HEK293T (cell line): Measurements from ENCODE around the gene CCDC102A.

ENCODE experiments used
- CTCF ChIA-PET: fragments of 350-600 bp; formaldehyde crosslinking; extraction: SDS; loops from one replicate; lab custom pipeline; 2021; ENCODE audit warnings: antibody characterized with exemption, inconsistent platforms; lab: Yijun Ruan, JAX
- POLR2A ChIA-PET: fragments of 350-600 bp; formaldehyde crosslinking; extraction: SDS; loops from one replicate; lab custom pipeline; 2020; ENCODE audit warnings: antibody characterized with exemption, inconsistent platforms; lab: Yijun Ruan, JAX
- DNase-seq: peaks from one replicate; pipeline ENCODE4 v3.0.0; 2012; ENCODE audit warnings: mixed read lengths; ENCODE audit errors: extremely low spot score
- ARNT ChIP-seq: fragments of 450-650 bp; IDR thresholded peaks from 2 replicates; pipeline ENCODE4 v1.6.1; 2017; ENCODE audit warnings: mild to moderate bottlenecking
- BHLHE40 ChIP-seq: fragments of 450-650 bp; IDR thresholded peaks from 2 replicates; pipeline ENCODE4 v1.6.1; 2016; ENCODE audit warnings: mild to moderate bottlenecking, moderate library complexity, borderline replicate concordance
- CTBP1 ChIP-seq: fragments of 450-650 bp; IDR thresholded peaks from 2 replicates; pipeline ENCODE4 v1.6.1; 2016; ENCODE audit warnings: borderline replicate concordance
- ELF4 ChIP-seq: fragments of 450-650 bp; IDR thresholded peaks from 2 replicates; pipeline ENCODE4 v1.6.1; 2017; ENCODE audit warnings: antibody characterized with exemption
- FOXA1 ChIP-seq: fragments of 450-650 bp; IDR thresholded peaks from 2 replicates; pipeline ENCODE4 v1.6.1; 2016; ENCODE audit warnings: mild to moderate bottlenecking
- FOXK2 ChIP-seq: fragments of 450-650 bp; IDR thresholded peaks from 2 replicates; pipeline ENCODE4 v1.6.1; 2016; ENCODE audit warnings: mild to moderate bottlenecking
- FOXM1 ChIP-seq: fragments of 450-650 bp; IDR thresholded peaks from 2 replicates; pipeline ENCODE4 v1.6.1; 2017; ENCODE audit warnings: mild to moderate bottlenecking, borderline replicate concordance
- HDGF ChIP-seq: fragments of 450-650 bp; IDR thresholded peaks from 2 replicates; pipeline ENCODE4 v1.6.1; 2017; ENCODE audit warnings: antibody characterized with exemption, borderline replicate concordance
- L3MBTL2 ChIP-seq: fragments of 450-650 bp; conservative IDR thresholded peaks from 2 replicates; pipeline ENCODE4 v1.6.1; 2016; ENCODE audit warnings: mild to moderate bottlenecking
- LEF1 ChIP-seq: fragments of 450-650 bp; IDR thresholded peaks from 2 replicates; pipeline ENCODE4 v1.6.1; 2017; ENCODE audit warnings: mild to moderate bottlenecking, borderline replicate concordance
- NFRKB ChIP-seq: fragments of 450-650 bp; IDR thresholded peaks from 2 replicates; pipeline ENCODE4 v1.6.1; 2016; ENCODE audit warnings: mild to moderate bottlenecking, moderate library complexity
- SP1 ChIP-seq: fragments of 450-650 bp; IDR thresholded peaks from 2 replicates; pipeline ENCODE4 v1.6.1; 2017
- SUZ12 ChIP-seq: fragments of 450-650 bp; IDR thresholded peaks from 2 replicates; pipeline ENCODE4 v1.6.1; 2016; ENCODE audit warnings: mild to moderate bottlenecking
- TARDBP ChIP-seq: fragments of 450-650 bp; IDR thresholded peaks from 2 replicates; pipeline ENCODE4 v1.6.1; 2016
- ZNF384 ChIP-seq: fragments of 450-650 bp; IDR thresholded peaks from 2 replicates; pipeline ENCODE4 v1.6.1; 2016
- TF ChIP-seq, protein P1 (sequence below): fragments of 450-650 bp; IDR thresholded peaks from 2 replicates; pipeline ENCODE4 v1.6.1; 2016

CCDC102A gene

DNA sequence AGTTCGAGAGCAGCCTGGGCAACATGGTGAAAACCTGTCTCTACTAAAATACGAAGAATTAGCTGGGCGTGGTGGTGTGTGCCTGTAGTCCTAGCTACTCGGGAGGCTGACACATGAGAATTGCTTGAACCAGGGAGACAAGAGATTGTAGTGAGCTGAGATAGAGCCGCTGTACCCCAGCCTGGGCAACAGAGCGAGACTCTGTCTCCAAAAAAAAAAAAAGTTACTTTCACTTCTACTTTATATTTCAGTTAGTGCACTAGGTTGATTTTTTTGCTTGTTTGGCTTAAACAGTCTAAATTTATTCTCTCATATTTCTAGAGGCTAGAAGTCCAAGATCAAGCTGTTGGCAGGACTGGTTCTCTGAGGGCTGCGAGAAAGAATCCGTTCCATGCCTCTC, 13.4 kb downstream of the CCDC102A start:
- POLR2A ChIA-PET: interaction anchor here (0.8 kb wide), 1 partner anchor 76 kb away, joined by 3 read pairs; the partner anchor contains the start of genes CIAPIN1 and COQ9
- DNase-seq: no peak
- TF ChIP-seq SP1 (no peak), L3MBTL2 (no peak), HDGF (no peak), LEF1 (no peak)
- TF ChIP-seq, protein P1, sequence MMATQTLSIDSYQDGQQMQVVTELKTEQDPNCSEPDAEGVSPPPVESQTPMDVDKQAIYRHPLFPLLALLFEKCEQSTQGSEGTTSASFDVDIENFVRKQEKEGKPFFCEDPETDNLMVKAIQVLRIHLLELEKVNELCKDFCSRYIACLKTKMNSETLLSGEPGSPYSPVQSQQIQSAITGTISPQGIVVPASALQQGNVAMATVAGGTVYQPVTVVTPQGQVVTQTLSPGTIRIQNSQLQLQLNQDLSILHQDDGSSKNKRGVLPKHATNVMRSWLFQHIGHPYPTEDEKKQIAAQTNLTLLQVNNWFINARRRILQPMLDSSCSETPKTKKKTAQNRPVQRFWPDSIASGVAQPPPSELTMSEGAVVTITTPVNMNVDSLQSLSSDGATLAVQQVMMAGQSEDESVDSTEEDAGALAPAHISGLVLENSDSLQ: no peak

DNA sequence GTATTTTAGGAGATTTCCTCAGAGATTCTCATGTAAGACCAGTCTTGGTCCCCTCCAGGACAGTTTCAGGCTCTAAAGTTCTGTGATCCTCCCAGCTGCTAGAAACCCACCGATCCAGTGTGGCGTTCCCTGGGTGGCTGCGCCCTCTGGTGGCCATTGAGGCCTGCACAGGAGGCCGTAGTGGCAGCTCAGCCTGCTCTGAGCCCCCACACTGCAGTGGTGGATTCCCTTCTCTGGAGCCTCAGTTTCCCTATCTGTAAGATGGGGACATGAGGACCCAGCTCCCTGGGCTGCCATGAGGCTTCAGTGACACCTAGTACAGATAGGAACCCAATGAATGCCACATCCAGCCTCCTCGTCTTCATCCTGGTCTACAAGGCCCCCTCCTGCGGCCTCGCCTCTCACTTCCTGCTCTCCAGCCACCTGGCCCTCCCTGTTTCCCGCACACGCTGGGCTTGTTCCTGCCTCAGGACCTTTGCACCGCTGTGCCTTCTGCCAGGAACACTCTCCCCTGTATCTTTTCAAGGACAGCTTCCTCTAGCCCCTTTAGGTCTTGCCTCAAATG, 16.5 kb downstream of the CCDC102A start:
- TF ChIP-seq NFRKB: no peak
- POLR2A ChIA-PET: interaction anchor here (1.6 kb wide), 1 partner anchor 73 kb away, joined by 4 read pairs; the partner anchor contains the start of genes CIAPIN1 and COQ9
- DNase-seq: peak; percentile 86
- CTCF ChIA-PET: interaction anchor here (0.7 to 2.1 kb wide), 10 partner anchors 17 to 103 kb away, joined by 3 to 8 read pairs (median 4); partner anchors contain the start of genes CCDC102A and POLR2C

More for the DNA sequence above, 13.4 kb downstream of the CCDC102A start:
- CTCF ChIA-PET: interaction anchor here (1.0 to 1.4 kb wide), 2 partner anchors 60 to 104 kb away, joined by 4 read pairs; partner anchors contain the start of gene POLR2C

DNA sequence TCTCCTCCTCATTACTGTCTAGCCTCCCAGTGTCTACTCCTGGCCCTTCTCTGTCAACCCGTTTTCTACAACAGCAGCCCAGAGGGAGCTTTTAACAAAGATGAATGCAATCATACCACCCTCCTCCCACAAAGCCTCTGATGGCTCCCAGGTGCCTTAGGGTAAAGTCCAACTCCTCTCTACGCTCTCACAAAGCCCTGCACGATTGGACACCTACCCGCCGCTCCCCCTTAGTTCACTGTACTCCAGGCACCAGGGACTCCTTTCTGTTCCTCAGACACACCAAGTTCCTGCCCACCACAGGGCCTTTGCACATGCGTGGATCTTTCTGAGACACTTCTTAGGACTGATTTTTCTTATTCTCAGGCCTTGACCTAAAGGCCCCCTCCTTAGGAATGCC, 17.4 kb downstream of the CCDC102A start:
- DNase-seq: no peak
- TF ChIP-seq SP1: no peak
- no peak for TF ChIP-seq TARDBP
- TF ChIP-seq ARNT: no peak
- no peak for TF ChIP-seq ZNF384
- no peak for TF ChIP-seq ELF4
- TF ChIP-seq FOXA1: no peak
- TF ChIP-seq BHLHE40: no peak
- no peak for TF ChIP-seq FOXK2
- no peak for TF ChIP-seq L3MBTL2
- TF ChIP-seq, protein P1: no peak
- CTCF ChIA-PET: interaction anchor here (2.1 kb wide), 1 partner anchor 43 kb away, joined by 8 read pairs; no protein-coding TSS in a partner anchor
- POLR2A ChIA-PET: interaction anchor here (1.6 to 2.1 kb wide), 2 partner anchors 57 to 72 kb away, joined by 4 to 7 read pairs; partner anchors contain the start of genes CIAPIN1, COQ9 and POLR2C

DNA sequence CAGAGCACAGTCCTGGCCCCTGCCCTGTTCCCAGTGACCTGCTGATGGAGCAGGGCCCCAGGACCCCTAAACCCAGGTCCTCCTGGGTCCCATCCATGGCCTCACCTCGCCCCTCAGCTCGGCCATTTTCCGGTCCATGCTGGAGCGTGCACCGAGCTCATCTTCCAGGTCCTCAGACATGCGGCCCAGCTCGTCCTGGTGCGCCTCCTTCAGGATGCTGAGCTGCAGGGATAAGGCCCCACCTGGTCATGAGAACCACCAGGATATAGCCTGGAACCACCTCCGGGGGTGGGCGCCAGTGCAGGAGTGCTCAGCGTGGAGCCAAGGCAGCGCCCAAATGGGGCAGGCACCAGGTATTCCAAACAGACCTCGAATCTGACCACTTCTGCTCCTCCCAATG, 17.9 kb downstream of the CCDC102A start:
- CTCF ChIA-PET: interaction anchor here (2.1 kb wide), 1 partner anchor 42 kb away, joined by 8 read pairs; no protein-coding TSS in a partner anchor

DNA sequence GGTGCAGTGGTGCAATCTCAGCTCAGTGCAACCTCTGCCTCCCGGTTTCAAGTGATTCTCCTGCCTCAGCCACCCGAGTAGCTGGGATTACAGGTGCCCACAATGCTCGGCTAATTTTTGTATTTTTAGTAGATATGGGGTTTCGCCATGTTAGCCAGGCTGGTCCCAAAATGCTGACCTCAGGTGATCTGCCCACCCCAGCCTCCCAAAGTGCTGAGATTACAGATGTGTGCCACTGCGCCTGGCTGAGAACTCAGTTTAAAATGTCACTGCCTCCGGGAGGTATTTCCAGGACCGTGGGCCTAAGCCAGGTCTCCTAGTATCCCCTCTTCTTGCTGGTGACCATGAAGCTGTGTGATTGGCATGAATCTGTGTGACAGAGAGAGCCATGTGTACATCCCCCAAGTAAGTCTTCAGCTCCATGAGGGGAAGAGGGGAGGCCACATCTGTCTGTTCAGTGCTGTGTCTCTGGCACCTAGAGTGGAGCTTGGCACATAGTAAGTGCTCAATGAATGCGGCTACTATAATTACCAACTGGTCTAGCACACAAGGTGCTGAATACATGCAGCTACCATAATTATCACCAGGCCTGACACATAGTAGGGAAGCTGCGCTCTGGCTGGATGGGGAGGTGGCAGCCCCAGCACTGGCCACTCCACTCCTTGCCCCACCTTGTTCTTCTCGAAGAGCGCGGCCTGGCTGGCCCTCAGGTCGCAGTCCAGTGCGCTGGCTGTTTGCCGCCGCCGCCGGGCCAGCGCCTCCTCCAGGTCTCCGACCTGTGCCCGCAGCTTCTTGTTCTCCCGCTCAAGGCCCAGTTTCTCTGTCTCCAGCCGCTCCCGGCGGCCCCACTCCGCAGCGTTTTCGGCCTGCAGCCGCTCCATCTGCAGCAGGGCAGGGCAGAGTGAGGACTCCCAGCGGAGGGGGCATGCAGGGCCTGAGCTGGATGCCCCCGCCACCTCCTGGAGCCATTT, 18.7 kb downstream of the CCDC102A start:
- POLR2A ChIA-PET: interaction anchor here (2.1 to 2.4 kb wide), 2 partner anchors 55 to 71 kb away, joined by 7 read pairs; partner anchors contain the start of genes CIAPIN1, COQ9 and POLR2C
- CTCF ChIA-PET: interaction anchor here (2.0 kb wide), 1 partner anchor 100 kb away, joined by 4 read pairs; no protein-coding TSS in a partner anchor
- no peak for DNase-seq
- TF ChIP-seq BHLHE40: no peak
- TF ChIP-seq SP1: no peak
- TF ChIP-seq ARNT: no peak
- no peak for TF ChIP-seq ELF4
- TF ChIP-seq SUZ12: no peak
- TF ChIP-seq ZNF384: no peak

More for the DNA sequence above, 17.9 kb downstream of the CCDC102A start:
- no peak for DNase-seq
- POLR2A ChIA-PET: interaction anchor here (1.6 to 2.4 kb wide), 3 partner anchors 56 to 72 kb away, joined by 4 to 7 read pairs (median 7); partner anchors contain the start of genes CIAPIN1, COQ9 and POLR2C
- TF ChIP-seq ELF4 (no peak), FOXK2 (no peak), FOXM1 (no peak), ZNF384 (no peak), CTBP1 (no peak), TARDBP (no peak)

DNA sequence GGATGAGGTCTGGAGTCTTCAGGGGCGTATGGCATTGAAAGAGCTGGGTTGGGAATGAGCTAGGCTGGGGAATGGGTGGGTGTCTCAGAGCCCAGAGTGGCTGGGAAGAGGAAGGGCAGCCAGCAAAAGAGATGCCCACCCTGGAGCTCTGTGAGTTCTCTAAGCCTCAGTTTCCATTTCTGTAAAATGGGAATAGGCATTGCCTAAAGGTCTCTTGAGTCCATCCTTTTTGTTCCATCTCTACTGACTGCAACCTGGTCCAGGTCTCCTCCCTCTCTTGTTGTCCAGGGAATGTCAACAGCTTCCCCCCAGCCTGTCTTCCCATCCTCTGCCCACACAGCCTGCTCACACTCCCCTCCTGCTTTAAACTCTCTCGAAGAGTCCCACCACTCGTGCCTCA, 19.6 kb downstream of the CCDC102A start:
- CTCF ChIA-PET: interaction anchor here (2.0 kb wide), 1 partner anchor 99 kb away, joined by 4 read pairs; no protein-coding TSS in a partner anchor

More for the DNA sequence above, 19.6 kb downstream of the CCDC102A start:
- no peak for TF ChIP-seq L3MBTL2
- no peak for TF ChIP-seq ELF4
- no peak for TF ChIP-seq HDGF
- TF ChIP-seq, protein P1: no peak
- no peak for TF ChIP-seq FOXA1
- no peak for TF ChIP-seq CTBP1
- TF ChIP-seq SUZ12: no peak
- no peak for TF ChIP-seq NFRKB
- TF ChIP-seq LEF1: no peak
- no peak for TF ChIP-seq BHLHE40
- DNase-seq: no peak
- POLR2A ChIA-PET: interaction anchor here (2.1 to 2.4 kb wide), 2 partner anchors 54 to 70 kb away, joined by 7 read pairs; partner anchors contain the start of genes CIAPIN1, COQ9 and POLR2C
